GM19397 (cell line): Measurements from ENCODE around the gene WDR88.

Source experiments
- ATAC-seq: cut with Tn5 transposase; IDR thresholded peaks from one replicate; pipeline ENCODE4 v1.9.1; 2021; ENCODE audit warnings: mild to moderate bottlenecking, moderate library complexity; ENCODE audit not compliant: unreplicated experiment

Gene WDR88

GRCh38 chr19:33132021-33132420, at the start of gene WDR88:
TSS of gene WDR88 (plus strand) at chr19:33132114. CDS start at chr19:33132170, 56 bp downstream.
- ATAC-seq = no peak

GRCh38 chr19:33085570-33086128, 46.3 kb upstream of the WDR88 start:
- ATAC-seq = no peak

GRCh38 chr19:33086955-33087354, 45.0 kb upstream of the WDR88 start:
- ATAC-seq = no peak

- ATAC-seq = no peak
Measured at GRCh38 chr19:33089010-33089409, 42.9 kb upstream of the WDR88 start.

GRCh38 chr19:33090179-33090578, 41.7 kb upstream of the WDR88 start:
- no peak for ATAC-seq

- ATAC-seq = no peak
Measured at GRCh38 chr19:33093420-33094210, 38.3 kb upstream of the WDR88 start.

GRCh38 chr19:33094436-33095067, 37.4 kb upstream of the WDR88 start:
- ATAC-seq = no peak

GRCh38 chr19:33096005-33096404, 35.9 kb upstream of the WDR88 start:
- ATAC-seq = no peak

GRCh38 chr19:33098055-33098534, 33.8 kb upstream of the WDR88 start:
- no peak for ATAC-seq

- ATAC-seq = no peak
Measured at GRCh38 chr19:33100894-33101644, 30.8 kb upstream of the WDR88 start.

- no peak for ATAC-seq
Measured at GRCh38 chr19:33102893-33103292, 29.0 kb upstream of the WDR88 start.

GRCh38 chr19:33108161-33108560, 23.8 kb upstream of the WDR88 start:
- no peak for ATAC-seq

GRCh38 chr19:33110137-33110910, 21.6 kb upstream of the WDR88 start:
- no peak for ATAC-seq

- ATAC-seq = no peak
Measured at GRCh38 chr19:33111587-33111986, 20.3 kb upstream of the WDR88 start.

GRCh38 chr19:33114312-33114711, 17.6 kb upstream of the WDR88 start:
- no peak for ATAC-seq

- no peak for ATAC-seq
Measured at GRCh38 chr19:33117501-33117900, 14.4 kb upstream of the WDR88 start.

- ATAC-seq = no peak
Measured at GRCh38 chr19:33118643-33119042, 13.3 kb upstream of the WDR88 start.

GRCh38 chr19:33124207-33125098, 7.5 kb upstream of the WDR88 start:
- no peak for ATAC-seq

- no peak for ATAC-seq
Measured at GRCh38 chr19:33125929-33126388, 6.0 kb upstream of the WDR88 start.
